NCI-H510A (cell line): ENCODE measurements around the gene TM4SF4.

Source experiments
- DNase-seq: peaks from one replicate; lab custom pipeline; 2025; lab: John Stamatoyannopoulos, UW

The TM4SF4 gene

GRCh38 chr3:149455366-149455765, 19.1 kb upstream of the TM4SF4 start:
- DNase-seq, result no peak

DNA sequence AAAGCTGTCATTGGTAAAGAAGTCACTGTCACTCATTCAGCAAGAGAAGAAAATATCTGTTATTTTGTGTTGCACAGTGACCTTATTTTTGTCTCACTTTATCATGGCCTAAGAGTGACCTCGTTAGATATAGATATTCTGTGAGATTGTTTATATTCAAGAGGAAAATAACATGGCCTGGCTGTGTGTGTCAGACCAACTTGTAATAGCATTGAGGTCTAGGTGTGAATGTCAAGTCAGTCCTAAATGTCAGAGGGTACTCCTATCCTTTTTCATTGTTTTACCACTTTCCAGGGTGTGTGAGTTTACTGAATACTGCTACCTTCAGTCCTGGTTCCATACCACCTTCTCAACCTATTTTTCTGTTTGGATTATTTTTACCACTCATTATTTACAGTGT, 18.5 kb upstream of the TM4SF4 start:
- DNase-seq, result no peak

- no peak for DNase-seq
Measured at GRCh38 chr3:149459491-149460059, 14.9 kb upstream of the TM4SF4 start.

GRCh38 chr3:149460117-149460516, 14.4 kb upstream of the TM4SF4 start:
- no peak for DNase-seq

DNA sequence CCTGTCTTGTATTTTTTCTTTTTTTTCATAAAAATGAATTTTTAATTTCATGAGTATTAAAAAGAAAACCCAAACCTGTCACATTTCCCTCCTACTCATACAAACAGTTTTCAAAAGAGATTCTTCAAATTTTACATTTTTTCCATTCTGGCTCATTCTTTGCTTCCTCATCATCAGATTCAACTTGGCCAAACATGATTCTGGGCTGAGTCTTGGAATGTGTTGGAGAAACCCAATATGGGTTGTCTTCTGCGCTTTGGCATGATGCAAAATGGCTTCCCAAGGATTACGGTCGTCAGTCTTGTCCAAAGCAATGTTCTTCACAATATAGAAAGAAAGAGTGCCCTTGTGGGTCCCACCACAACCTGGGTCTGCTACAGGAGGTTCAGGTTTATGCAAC, 12.4 kb upstream of the TM4SF4 start:
- DNase-seq, result no peak

DNA sequence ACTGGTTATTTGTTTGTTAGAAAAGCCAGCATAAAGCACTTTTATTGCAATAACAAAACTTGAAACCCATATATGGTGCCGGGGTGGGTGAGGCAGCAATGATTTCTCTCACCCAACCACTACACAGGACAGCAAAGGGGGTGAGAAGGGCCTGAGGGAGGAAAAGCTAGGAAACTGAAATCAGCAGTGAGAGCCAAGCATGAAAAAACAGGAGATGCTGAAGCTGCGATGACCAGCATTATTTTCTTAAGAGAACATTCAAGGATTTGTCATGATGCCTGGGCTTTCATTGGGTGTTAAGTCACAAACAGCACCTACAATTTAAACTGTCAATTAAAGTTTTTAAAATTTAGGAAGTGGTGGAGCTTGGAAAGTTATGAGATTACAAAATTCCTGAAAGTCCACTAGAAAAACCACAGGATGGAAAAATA, 11.9 kb upstream of the TM4SF4 start:
- no peak for DNase-seq

DNA sequence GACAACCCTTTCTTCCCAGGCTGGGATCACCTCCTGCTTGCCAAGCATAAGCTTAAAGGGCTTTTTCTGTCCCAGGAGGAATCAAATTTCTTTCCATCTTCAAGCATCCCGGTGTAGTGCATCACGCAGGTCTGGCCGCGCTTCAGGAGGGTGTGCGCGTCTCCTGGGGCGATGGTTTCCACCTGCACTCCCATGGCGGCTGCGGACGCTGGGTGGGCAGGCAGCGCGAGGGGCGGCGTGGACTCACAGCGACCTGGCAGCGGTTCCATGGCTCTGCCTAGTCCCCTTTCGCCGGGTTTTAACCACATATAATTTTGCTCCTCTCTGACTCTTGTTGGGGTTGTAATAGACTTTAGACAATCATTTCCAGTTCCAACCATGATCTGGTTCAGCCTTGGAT, 10.6 kb upstream of the TM4SF4 start:
- DNase-seq, result no peak

DNA sequence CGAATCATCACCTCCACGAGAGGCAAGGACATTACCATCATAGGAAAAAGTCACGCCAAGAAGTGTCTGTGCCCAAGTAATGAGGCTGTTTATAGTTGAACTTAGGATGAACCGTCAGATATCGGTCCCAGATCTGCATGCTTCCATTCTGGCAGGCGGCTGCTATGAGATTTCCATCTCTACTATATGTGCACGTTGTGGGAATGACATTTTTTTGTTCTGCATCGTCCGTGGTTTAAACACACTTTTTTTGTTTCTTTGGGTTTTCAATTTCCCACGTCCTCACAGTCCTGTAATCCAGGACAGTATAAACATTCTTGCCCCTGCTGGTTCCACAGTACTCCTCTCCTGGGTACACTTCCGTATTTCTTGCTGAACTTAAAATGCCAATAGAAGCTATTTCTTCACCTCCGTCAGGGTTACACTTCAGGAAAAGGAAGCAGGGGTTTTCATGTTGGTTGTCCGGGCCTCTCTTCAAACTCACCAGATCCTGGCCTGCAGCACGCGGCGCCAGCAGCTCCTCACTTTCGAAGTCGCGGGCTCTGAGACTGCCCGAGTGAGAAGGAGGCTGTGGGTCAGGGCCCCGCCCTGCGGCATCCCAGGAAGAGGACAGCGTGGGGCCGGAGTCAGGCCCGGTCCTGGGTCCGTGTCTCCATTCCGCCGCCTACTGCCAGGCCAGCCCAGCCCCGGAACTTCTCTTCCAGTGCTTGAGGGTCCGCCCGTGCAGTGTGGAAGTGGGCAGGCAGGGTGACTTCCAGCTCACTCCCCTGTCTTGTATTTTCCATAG, 9.8 kb upstream of the TM4SF4 start:
- DNase-seq, result no peak

- no peak for DNase-seq
Measured at GRCh38 chr3:149465351-149465883, 9.1 kb upstream of the TM4SF4 start.

GRCh38 chr3:149466192-149466591, 8.3 kb upstream of the TM4SF4 start:
- no peak for DNase-seq

DNA sequence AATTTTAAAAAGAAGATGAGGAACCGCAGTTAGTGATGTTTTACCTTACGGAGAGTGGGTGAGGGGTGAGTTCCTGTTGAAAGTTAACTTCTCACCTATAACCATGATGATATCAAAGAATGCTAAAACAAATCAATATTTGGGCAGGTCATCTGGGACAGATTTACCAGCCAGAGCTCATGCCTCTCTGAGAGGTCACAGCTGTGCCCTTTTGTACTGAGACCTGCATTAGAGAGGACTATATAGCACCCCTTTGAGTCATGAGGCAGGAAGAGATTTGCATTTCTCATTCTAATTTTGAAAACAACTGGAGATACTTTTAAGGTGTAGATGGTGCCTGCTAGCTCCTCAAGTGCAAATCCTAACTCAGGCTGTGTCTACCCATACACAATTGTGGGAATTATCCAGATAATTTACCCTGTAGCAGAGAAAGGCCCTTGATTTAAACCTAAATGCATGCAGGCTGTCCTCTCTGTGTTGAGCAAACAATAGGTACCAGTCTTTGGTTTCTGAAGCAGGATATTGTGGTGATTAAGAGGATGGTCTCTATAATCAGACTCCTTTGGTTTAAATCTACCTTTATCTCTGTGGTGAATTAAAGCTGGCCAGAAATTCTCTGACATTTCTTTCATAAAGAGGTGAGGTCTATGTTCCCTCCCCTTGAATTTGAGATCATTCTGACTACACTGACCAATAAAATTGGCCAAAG, 5.8 kb upstream of the TM4SF4 start:
- no peak for DNase-seq

DNA sequence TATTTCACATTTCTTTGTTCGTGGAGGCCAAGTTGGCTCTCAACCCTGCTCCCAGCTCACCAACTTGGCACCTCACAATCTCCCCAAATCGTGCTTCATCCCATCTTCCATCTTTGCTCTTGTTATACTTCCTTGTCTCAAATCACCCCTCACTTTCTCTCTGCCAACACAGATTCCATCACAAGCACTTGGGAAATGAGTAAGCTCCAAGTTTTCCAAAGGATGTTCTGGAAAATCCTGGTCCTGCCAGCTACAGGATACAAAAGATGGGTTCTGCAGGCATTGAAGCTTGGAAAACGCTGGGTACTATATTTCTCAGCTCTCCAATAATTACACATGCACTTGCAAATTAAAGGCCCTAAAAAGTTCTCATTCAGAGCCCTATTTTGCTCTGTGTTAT, 4.1 kb upstream of the TM4SF4 start:
- DNase-seq, result no peak

GRCh38 chr3:149472030-149472797, 2.3 kb upstream of the TM4SF4 start:
- peak; percentile 14 for DNase-seq

DNA sequence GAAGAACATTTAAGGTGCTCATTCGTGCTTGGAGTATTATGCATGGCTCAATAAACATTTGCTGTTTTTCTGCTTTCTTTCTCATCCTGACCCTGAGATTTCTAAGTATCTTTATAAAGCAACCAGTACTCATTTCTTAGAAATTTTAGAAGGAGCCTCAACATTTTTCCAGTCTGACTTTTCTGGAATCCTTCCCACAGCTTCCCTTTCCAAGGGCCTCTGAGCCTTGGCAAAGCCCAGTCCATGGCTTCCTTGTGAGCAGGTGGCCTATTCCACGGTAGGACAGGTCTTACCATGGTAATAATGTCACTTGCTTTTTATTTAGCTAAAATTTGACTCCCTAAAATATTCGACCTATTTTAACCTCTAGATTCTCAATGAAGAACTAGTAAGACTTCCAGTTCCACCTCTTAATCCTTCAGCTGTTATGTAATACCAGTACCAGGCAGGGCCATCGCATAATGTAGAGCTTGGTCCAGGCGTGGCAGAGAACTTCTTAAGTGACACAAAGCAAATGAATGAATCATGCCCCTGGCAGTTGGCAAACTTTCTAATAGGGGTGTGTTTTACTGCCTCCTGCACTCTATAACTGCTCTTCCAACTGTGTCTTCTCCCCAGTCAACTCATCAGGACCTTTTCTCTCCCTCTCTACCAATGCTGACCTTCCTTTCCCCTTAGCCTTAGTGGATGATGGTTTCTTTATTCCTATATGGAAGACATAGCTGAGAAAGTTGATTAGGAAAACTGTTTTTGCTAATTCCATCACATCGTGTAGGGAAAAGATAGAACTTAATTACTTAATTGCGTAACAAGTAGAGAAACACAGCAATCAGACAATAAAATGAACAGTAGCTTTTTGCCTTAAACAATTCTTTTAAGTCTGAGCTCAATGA, 894 bp upstream of the TM4SF4 start:
- DNase-seq, result peak; percentile 9

DNA sequence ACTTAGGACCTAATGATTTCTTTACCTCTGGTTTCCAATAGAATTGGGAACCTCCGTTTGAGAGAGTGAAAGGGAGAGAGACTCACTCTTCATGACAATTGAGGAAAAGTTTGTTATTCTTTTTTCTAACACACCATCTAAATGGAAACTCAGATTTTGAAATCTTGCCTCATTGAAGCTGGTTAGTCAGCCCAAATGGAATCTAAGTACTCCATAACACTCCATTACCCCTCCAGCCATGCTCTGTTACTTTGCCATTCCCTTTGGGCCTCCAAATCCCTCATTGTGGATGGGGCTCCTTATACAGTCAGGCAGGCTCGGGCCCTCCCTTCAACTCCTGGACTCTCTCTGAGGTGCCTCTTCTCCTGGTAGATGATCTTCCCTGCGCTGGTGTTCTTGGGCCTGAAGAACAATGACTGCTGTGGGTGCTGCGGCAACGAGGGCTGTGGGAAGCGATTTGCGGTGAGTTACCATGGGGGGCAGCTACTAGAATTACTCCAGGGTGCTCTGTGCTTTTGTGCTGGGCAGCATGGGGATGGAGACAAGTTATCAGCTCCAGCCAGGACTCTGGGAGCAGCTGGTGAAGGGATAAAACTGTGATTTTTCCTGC, 1.1 kb downstream of the TM4SF4 start:
- no peak for DNase-seq

DNA sequence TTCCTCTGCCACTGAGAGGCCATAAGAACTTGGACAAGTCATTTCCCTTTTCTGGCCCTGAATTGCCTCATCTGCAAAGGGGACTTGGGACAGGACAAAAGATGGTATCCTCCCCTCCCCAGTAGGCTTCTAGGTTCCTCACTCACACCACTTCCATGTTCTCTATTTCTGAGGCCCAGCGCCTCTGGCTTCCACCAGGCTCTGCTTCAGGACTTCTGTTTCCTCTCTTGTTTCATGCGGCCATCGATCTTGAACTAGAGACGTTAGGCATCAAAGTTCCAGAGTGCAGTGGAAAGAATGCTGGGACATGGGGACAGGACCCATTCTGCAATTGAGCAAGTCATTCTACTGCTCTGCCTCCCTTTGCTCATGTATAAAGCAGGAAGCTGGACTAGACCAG, 1.7 kb downstream of the TM4SF4 start:
- DNase-seq, result no peak

DNA sequence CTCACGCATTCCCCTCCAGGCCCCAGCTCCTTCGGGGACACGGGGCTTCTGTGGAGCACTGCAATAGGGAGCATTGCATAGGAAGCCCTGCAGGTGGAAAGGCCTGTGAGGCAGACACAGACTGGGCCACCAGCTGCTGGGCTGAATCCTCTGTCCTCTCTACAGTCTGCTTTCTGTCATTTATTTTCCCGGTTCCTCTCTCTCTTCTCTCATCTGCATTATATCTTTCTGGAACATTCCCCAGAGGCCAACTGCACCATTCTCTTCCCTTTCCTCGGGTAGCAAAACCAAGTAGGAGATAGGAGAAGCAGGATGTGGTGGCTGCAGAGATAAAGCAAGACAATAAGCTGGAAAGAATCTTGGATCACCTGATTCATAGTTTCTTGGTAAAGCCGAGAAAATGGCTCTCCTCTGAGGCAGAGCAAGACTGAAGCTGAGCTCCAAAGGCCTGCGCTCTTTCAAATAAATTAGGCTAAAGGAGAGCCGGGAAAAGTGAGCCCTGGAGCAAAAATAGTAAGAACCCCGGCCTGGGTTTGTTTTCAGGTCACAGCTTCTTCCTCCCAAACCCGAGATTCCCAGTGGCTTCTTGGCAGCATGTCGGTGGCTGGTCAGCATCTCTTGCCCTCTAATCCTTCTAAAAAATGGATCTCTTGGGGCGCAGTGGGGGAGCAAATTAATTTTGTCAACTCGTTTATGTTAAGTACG, 5.3 kb downstream of the TM4SF4 start:
- DNase-seq, result no peak

GRCh38 chr3:149480326-149481017, 6.0 kb downstream of the TM4SF4 start:
- peak; percentile 41 for DNase-seq

DNA sequence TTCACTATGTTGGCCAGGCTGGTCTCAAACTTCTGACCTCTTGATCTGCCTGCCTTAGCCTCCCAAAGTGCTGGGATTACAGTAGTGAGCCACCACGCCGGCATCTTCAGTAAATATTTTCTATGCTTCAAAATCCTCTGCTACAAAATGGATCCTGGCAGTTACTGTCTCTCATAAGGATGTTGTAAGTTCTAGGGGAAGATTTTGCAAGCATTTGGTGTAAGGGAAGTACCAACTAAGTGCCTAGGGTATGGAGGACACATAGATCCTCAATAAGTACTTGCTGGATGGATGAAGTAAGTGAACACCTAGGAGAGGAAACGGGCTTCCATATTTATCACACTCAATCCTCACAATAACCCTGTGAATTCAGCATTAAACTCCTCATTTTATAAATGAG, 6.6 kb downstream of the TM4SF4 start:
- DNase-seq, result no peak

DNA sequence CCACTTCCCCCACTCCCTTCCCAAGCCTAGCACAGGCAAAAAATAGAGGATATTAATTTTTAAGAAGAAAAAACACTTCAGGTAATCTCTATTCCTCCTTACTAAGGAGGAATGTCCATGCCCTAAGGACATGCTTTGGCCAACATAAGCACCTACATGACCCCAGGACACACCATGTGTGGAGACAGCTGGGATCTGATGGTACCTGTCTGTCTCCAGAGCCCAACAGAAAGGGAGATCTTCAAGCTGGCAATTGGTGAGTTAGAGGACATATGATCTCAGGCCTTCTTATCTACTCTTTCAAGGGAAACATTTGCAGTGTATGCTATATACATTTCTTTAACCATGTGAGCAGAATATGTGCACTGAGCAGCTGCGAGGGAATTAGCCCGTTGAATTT, 7.0 kb downstream of the TM4SF4 start:
- no peak for DNase-seq
